GM19468 (cell line): ENCODE results near the gene SAMD10.
"Not testable (repeated sequence)": the region's sequence is repeated elsewhere in the genome, so short reads cannot be mapped to it uniquely, and the experiment has no call there.

Experiments
- ATAC-seq: cut with Tn5 transposase; IDR thresholded peaks from one replicate; pipeline ENCODE4 v1.9.1; 2021; ENCODE audit warnings: mild to moderate bottlenecking, moderate library complexity, moderate number of reproducible peaks; ENCODE audit not compliant: unreplicated experiment; ENCODE audit errors: extremely low read depth

SAMD10 gene

GRCh38 chr20:63979557-63980316 is at the start of gene SAMD10:
Gene SAMD10 (minus strand): TSS chr20:63979642. CDS start chr20:63979467, 175 bp downstream.
- ATAC-seq, result no peak

GRCh38 chr20:64027981-64028685 is 48.7 kb upstream of the SAMD10 start:
- no peak for ATAC-seq

GRCh38 chr20:64025826-64026412 is 46.5 kb upstream of the SAMD10 start:
- no peak for ATAC-seq

GRCh38 chr20:64025101-64025825 is 45.8 kb upstream of the SAMD10 start:
- no peak for ATAC-seq

GRCh38 chr20:64024141-64024990 is 44.9 kb upstream of the SAMD10 start:
- no peak for ATAC-seq

- no peak for ATAC-seq
These were observed 44.1 kb upstream of the SAMD10 start for GRCh38 chr20:64023361-64024140.

- ATAC-seq, result no peak
These were observed 43.4 kb upstream of the SAMD10 start for GRCh38 chr20:64022671-64023360.

- ATAC-seq, result no peak
These were observed 41.9 kb upstream of the SAMD10 start for GRCh38 chr20:64021124-64021975.

- ATAC-seq, result no peak
These were observed 36.2 kb upstream of the SAMD10 start for GRCh38 chr20:64015635-64016034.

GRCh38 chr20:64012385-64013154 is 33.1 kb upstream of the SAMD10 start:
- not testable (repeated sequence) for ATAC-seq

GRCh38 chr20:64011366-64011779 is 31.9 kb upstream of the SAMD10 start:
- no peak for ATAC-seq

- ATAC-seq, result no peak
These were observed 31.3 kb upstream of the SAMD10 start for GRCh38 chr20:64010711-64011237.

- ATAC-seq, result no peak
These were observed 30.5 kb upstream of the SAMD10 start for GRCh38 chr20:64009811-64010387.

GRCh38 chr20:64006902-64007301 is 27.5 kb upstream of the SAMD10 start:
- ATAC-seq, result no peak

- ATAC-seq, result no peak
These were observed 27.0 kb upstream of the SAMD10 start for GRCh38 chr20:64006490-64006889.

GRCh38 chr20:64005394-64005793 is 26.0 kb upstream of the SAMD10 start:
- no peak for ATAC-seq
